H1 (cell line): ENCODE results near the gene TOMM34. TPM values are rescaled to one million over a fixed set of nuclear protein-coding genes. Genes with fewer than 3 reads are reported as not detected.

ENCODE experiments used
- CTCF ChIA-PET: fragments of 300-600 bp; sonication (Branson Sonifier 250); formaldehyde crosslinking; loops from one replicate; lab custom pipeline; 2021; ENCODE audit not compliant: partially characterized antibody; lab: Charles Lee
- POLR2A ChIA-PET: fragments of 300-600 bp; sonication (Branson Sonifier 250); formaldehyde crosslinking; loops from one replicate; lab custom pipeline; 2021; ENCODE audit warnings: inconsistent platforms; ENCODE audit not compliant: partially characterized antibody; lab: Charles Lee
- DNase-seq, 2 experiments: peaks; one replicate each; pipeline versions ENCODE4 v3.0.0 to v3.0.0-alpha.2; 2010 to 2022; ENCODE audit warnings: low spot score in 2 of 2, low read depth in 1 of 2, mixed read lengths in 1 of 2
- FAIRE-seq: peaks from 2 replicates; lab custom pipeline; 2011; peaks lifted over from hg19 to GRCh38; lab: Jason Lieb, UNC
- H2AFZ ChIP-seq: 2 replicates; pipeline ENCODE4 v1.8.1; 2012; ENCODE audit warnings: low read length, inconsistent platforms
- H2AK5ac ChIP-seq: 2 replicates; pipeline ENCODE4 v1.6.1; 2013; ENCODE audit warnings: low read depth, low read length
- H2BK120ac ChIP-seq: replicated peaks from 2 replicates; pipeline ENCODE3; 2013; ENCODE audit warnings: low read depth, low read length, inconsistent platforms
- H2BK12ac ChIP-seq: 2 replicates; pipeline ENCODE4 v1.6.1; 2013; ENCODE audit warnings: low read depth, low read length
- H2BK15ac ChIP-seq: 2 replicates; pipeline ENCODE4 v1.6.1; 2013; ENCODE audit warnings: low read length
- H2BK20ac ChIP-seq: 2 replicates; pipeline ENCODE4 v1.6.1; 2013; ENCODE audit warnings: low read length
- H2BK5ac ChIP-seq: 2 replicates; pipeline ENCODE4 v1.6.1; 2013; ENCODE audit warnings: low read depth, low read length
- H3K14ac ChIP-seq: 2 replicates; pipeline ENCODE4 v1.6.1; 2013; ENCODE audit warnings: inconsistent platforms; ENCODE audit not compliant: insufficient read length
- H3K18ac ChIP-seq: 2 replicates; pipeline ENCODE4 v1.6.1; 2013; ENCODE audit warnings: low read length; ENCODE audit errors: extremely low read depth
- H3K23ac ChIP-seq: 2 replicates; pipeline ENCODE4 v1.6.1; 2013; ENCODE audit warnings: inconsistent platforms; ENCODE audit not compliant: insufficient read length
- H3K23me2 ChIP-seq: 2 replicates; pipeline ENCODE4 v1.6.1; 2013; ENCODE audit warnings: low read depth, low read length
- H3K27ac ChIP-seq: 2 replicates; pipeline ENCODE4 v1.6.1; 2011; ENCODE audit warnings: low read depth, low read length, inconsistent platforms
- H3K27me3 ChIP-seq, 4 experiments: replicated peaks in 1 of 4; 1 replicate in 1 of 4; 2 replicates in 3 of 4; pipeline versions ENCODE4 v1.6.1 to v1.8.1; 2011 to 2013; ENCODE audit warnings: low read length in 3 of 4, mild to moderate bottlenecking in 3 of 4, inconsistent platforms in 2 of 4, mixed read lengths in 2 of 4, moderate library complexity in 1 of 4; ENCODE audit not compliant: control insufficient read depth in 3 of 4, insufficient read depth in 3 of 4; ENCODE audit errors: extremely low read depth in 1 of 4
- H3K36me3 ChIP-seq, 4 experiments: 2 replicates each; pipeline versions ENCODE4 v1.6.1 to v1.8.1; 2011 to 2013; ENCODE audit warnings: mild to moderate bottlenecking in 4 of 4, low read length in 3 of 4, moderate library complexity in 2 of 4, control low read depth in 1 of 4, inconsistent platforms in 1 of 4; ENCODE audit not compliant: insufficient read depth in 4 of 4, control insufficient read depth in 2 of 4
- H3K4ac ChIP-seq: replicated peaks from 2 replicates; pipeline ENCODE3; 2013; ENCODE audit warnings: low read length, low read depth, mixed read lengths, inconsistent platforms; ENCODE audit not compliant: insufficient read length
- H3K4me1 ChIP-seq, 4 experiments: replicated peaks in 1 of 4; 1 replicate in 1 of 4; 2 replicates in 3 of 4; pipeline versions ENCODE4 v1.6.1 to v1.8.1; 2011 to 2013; ENCODE audit warnings: low read length in 3 of 4, inconsistent platforms in 2 of 4, mixed read lengths in 1 of 4; ENCODE audit not compliant: insufficient read depth in 4 of 4, control insufficient read depth in 3 of 4
- H3K4me2 ChIP-seq, 2 experiments: 2 replicates each; pipeline versions ENCODE4 v1.6.1 to v1.8.1; 2011 to 2013; ENCODE audit warnings: low read depth in 2 of 2, low read length in 2 of 2, control low read depth in 1 of 2, inconsistent platforms in 1 of 2, mild to moderate bottlenecking in 1 of 2; ENCODE audit not compliant: insufficient read depth in 1 of 2
- H3K4me3 ChIP-seq, 4 experiments: fragments of 200-600, 300-600 bp in 1 of 4; sonication (generic), shearing (Covaris generic), sonication (Bioruptor Twin) in 1 of 4; 2 replicates each; pipeline versions ENCODE4 v1.5.1 to v1.8.1; 2011 to 2016; ENCODE audit warnings: low read length in 4 of 4, low read depth in 3 of 4, control low read depth in 2 of 4, inconsistent platforms in 2 of 4, mild to moderate bottlenecking in 2 of 4, mixed read lengths in 1 of 4, moderate library complexity in 1 of 4; ENCODE audit not compliant: insufficient read depth in 2 of 4; ENCODE audit errors: extremely low read depth in 1 of 4
- H3K56ac ChIP-seq: replicated peaks from 2 replicates; pipeline ENCODE3; 2013; ENCODE audit warnings: low read depth, mild to moderate bottlenecking, mixed read lengths, low read length, inconsistent platforms; ENCODE audit not compliant: insufficient read length
- H3K79me1 ChIP-seq: 2 replicates; pipeline ENCODE4 v1.6.1; 2013; ENCODE audit warnings: low read depth, low read length, control low read depth
- H3K79me2 ChIP-seq, 2 experiments: 2 replicates each; pipeline versions ENCODE4 v1.6.1 to v1.8.1; 2012 to 2013; ENCODE audit warnings: low read length in 2 of 2, mild to moderate bottlenecking in 2 of 2, inconsistent platforms in 1 of 2; ENCODE audit not compliant: insufficient read depth in 2 of 2, control insufficient read depth in 1 of 2
- H3K9ac ChIP-seq, 4 experiments: replicated peaks in 1 of 4; 1 replicate in 1 of 4; 2 replicates in 3 of 4; pipeline versions ENCODE4 v1.6.1 to v1.8.1; 2011 to 2013; ENCODE audit warnings: low read depth in 3 of 4, low read length in 3 of 4, control low read depth in 2 of 4, mild to moderate bottlenecking in 2 of 4, moderate library complexity in 2 of 4, inconsistent platforms in 1 of 4; ENCODE audit errors: extremely low read depth in 1 of 4
- H3K9me3 ChIP-seq, 2 experiments: 2 replicates each; pipeline versions ENCODE4 v1.6.1 to v1.8.1; 2012 to 2013; ENCODE audit warnings: mild to moderate bottlenecking in 2 of 2, moderate library complexity in 2 of 2, control low read depth in 1 of 2, inconsistent platforms in 1 of 2, low read depth in 1 of 2, low read length in 1 of 2, mixed read lengths in 1 of 2; ENCODE audit not compliant: insufficient read depth in 2 of 2
- H4K20me1 ChIP-seq, 2 experiments: replicated peaks in 1 of 2; 2 replicates each; pipeline versions ENCODE3 to v1.8.1; 2011 to 2013; ENCODE audit warnings: inconsistent platforms in 2 of 2, low read length in 2 of 2, mild to moderate bottlenecking in 1 of 2; ENCODE audit not compliant: insufficient read depth in 2 of 2, control insufficient read depth in 1 of 2
- H4K5ac ChIP-seq: 2 replicates; pipeline ENCODE4 v1.6.1; 2013; ENCODE audit warnings: low read length, low read depth, mixed read lengths, inconsistent platforms; ENCODE audit not compliant: insufficient read length
- H4K8ac ChIP-seq: 2 replicates; pipeline ENCODE4 v1.8.0; 2013; ENCODE audit warnings: mild to moderate bottlenecking, moderate library complexity, low read length, inconsistent platforms; ENCODE audit not compliant: insufficient read depth; ENCODE audit errors: extremely low read depth
- H4K91ac ChIP-seq: replicated peaks from 2 replicates; pipeline ENCODE3; 2013; ENCODE audit warnings: low read length, mixed read lengths, inconsistent platforms; ENCODE audit not compliant: insufficient read length
- FOSL1 ChIP-seq: IDR thresholded peaks from 2 replicates; pipeline ENCODE4 v1.6.1; 2011; ENCODE audit warnings: mild to moderate bottlenecking, low read depth, low read length, moderate library complexity; ENCODE audit not compliant: insufficient read depth
- RNF2 ChIP-seq: fragments of 200-900, 300-1000 bp; sonication (generic); IDR thresholded peaks from 2 replicates; pipeline ENCODE4 v1.7.1; 2016; ENCODE audit warnings: borderline replicate concordance, low read depth, mild to moderate bottlenecking, antibody characterized with exemption, low read length; ENCODE audit not compliant: poor library complexity, severe bottlenecking; ENCODE audit errors: missing control alignments
- RXRA ChIP-seq: IDR thresholded peaks from 2 replicates; pipeline ENCODE4 v1.6.1; 2011; ENCODE audit warnings: low read depth, mild to moderate bottlenecking, low read length, moderate library complexity; ENCODE audit not compliant: insufficient read depth
- TAF1 ChIP-seq: IDR thresholded peaks from 2 replicates; pipeline ENCODE4 v1.6.1; 2011; ENCODE audit warnings: mild to moderate bottlenecking, low read depth, low read length
- USF2 ChIP-seq: IDR thresholded peaks from 2 replicates; pipeline ENCODE4 v1.6.1; 2011; ENCODE audit warnings: low read length, improper control_type of control experiment
- WGBS, 2 experiments: shearing (Covaris generic) in 1 of 2; methylation state at CpG; one replicate each; pipeline versions ENCODE4 v1.1.6 to v1.1.7; 2013 to 2015; ENCODE audit warnings: low lambda C conversion rate in 2 of 2, mixed read lengths in 2 of 2, inconsistent platforms in 1 of 2, low coverage in 1 of 2, missing lambda C conversion rate in 1 of 2; ENCODE audit not compliant: insufficient replicate concordance in 2 of 2, insufficient coverage in 1 of 2, insufficient read length in 1 of 2; ENCODE audit errors: extremely low coverage in 1 of 2, missing lambda C conversion rate in 1 of 2; 5-methylcytosine and 5-hydroxymethylcytosine counted together
- polyA plus RNA-seq, 7 experiments: library from polyadenylated mRNA; depleted of rRNA in 3 of 7; stranded (reverse) in 5 of 7; unstranded in 2 of 7; fragments of >200 nt in 5 of 7; fragments of 200-250 nt in 2 of 7; gene quantifications; 1 replicate in 5 of 7; 2 replicates in 1 of 7; 4 replicates in 1 of 7; pipeline versions ENCODE4 v1.2.1 to v1.2.3, GENCODE V29; 2011 to 2013; ENCODE audit warnings: missing spikeins in 2 of 7, mixed read lengths in 2 of 7
- total RNA-seq: library from RNA; stranded (reverse); fragmentation: NEBNext Ultra II Directional; extraction: Animal tissue kit (Norgen Biotek cat#: 25700); gene quantifications from 2 replicates; pipeline ENCODE4 v1.2.1, GENCODE V29; 2021
- TF ChIP-seq, protein P1 (sequence below): IDR thresholded peaks from 2 replicates; pipeline ENCODE4 v1.6.1; 2011; ENCODE audit warnings: low read depth, mild to moderate bottlenecking, low read length; ENCODE audit not compliant: insufficient read depth

Gene TOMM34
- total and polyA plus RNA-seq, 2 of the 8 experiments (the other 6 are each of a cell fraction or from before 2014, with no cell fraction given): 32.1 to 35.1 TPM

DNA sequence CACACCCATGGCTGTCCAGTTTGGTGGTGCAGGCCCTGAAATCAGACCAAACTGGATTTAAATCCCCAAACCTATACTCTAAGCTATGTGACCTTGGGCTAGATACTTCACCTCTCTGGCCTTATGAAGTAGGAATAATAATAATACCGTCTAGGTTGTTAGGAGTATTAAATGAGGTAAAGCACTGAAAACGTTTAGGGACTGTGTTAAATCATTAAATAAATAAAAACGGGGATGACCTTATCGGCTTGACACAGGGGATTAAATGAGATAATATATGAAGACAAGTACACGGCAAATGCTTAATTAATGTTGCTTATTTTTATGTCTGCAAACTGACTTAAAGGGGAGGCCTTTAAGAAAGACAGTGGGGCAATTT lies 5.4 kb upstream of the TOMM34 start:
- H3K27ac ChIP-seq: no peak overlapping the region
- H3K27me3 ChIP-seq: peaks cover 0 to 11% (median 2%) of the 10 kb centered on the region in 4 experiments; a peak in 4 of 7 replicates
- no peak overlapping the region for H2BK12ac ChIP-seq
- H3K4me3 ChIP-seq: peak overlapping the region; percentile 45 to 96 (median 92); a peak in 7 of 8 replicates
- H3K4me1 ChIP-seq: peaks cover 3 to 9% (median 5%) of the 10 kb centered on the region in 4 experiments; a peak in 5 of 7 replicates
- H3K18ac ChIP-seq: no peak overlapping the region
- FAIRE-seq (no peak), DNase-seq (no peak)
- TF ChIP-seq TAF1 (no peak), RNF2 (no peak), RXRA (no peak), USF2 (no peak), FOSL1 (no peak)
- TF ChIP-seq, protein P1, sequence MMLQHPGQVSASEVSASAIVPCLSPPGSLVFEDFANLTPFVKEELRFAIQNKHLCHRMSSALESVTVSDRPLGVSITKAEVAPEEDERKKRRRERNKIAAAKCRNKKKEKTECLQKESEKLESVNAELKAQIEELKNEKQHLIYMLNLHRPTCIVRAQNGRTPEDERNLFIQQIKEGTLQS: no peak
- no peak overlapping the region for H3K56ac ChIP-seq
- no peaks in the 10 kb centered on the region for H3K9me3 ChIP-seq
- peak overlapping the region; percentile 78 for H2AFZ ChIP-seq
- no peaks in the 10 kb centered on the region; the same call in 1 of the 2 replicates for H3K79me1 ChIP-seq
- 60% methylated on average over 5 of the region's 5 CpGs; no CpG with 5 or more reads in 1 of the 2 experiments for WGBS, 2 experiments
- no peak overlapping the region for H2BK120ac ChIP-seq
- no peak overlapping the region for H4K5ac ChIP-seq
- ChIA-PET POLR2A (no interaction called here), CTCF (interaction anchor here (0.6 to 2.4 kb wide), 3 partner anchors 11 to 130 kb away, joined by 3 to 7 read pairs (median 5); no protein-coding TSS in a partner anchor)
- H3K14ac ChIP-seq: no peak overlapping the region
- no peak overlapping the region for H2BK15ac ChIP-seq
- peaks cover 7% of the 10 kb centered on the region; the same call in 1 of the 2 replicates for H3K23me2 ChIP-seq
- H4K20me1 ChIP-seq: peaks cover 0 to 7% of the 10 kb centered on the region in 2 experiments
- no peak overlapping the region for H2BK20ac ChIP-seq
- no peak overlapping the region for H4K91ac ChIP-seq
- H3K23ac ChIP-seq: no peak overlapping the region
- H3K9ac ChIP-seq: peak overlapping the region in 2 of 4 experiments; percentile 9 to 47; a peak in 4 of 7 replicates
- peaks cover 8 to 39% of the 10 kb centered on the region in 2 experiments for H3K79me2 ChIP-seq
- H3K36me3 ChIP-seq: no peaks in the 10 kb centered on the region
- H3K4ac ChIP-seq: no peak overlapping the region
- H2BK5ac ChIP-seq: no peak overlapping the region
- no peak overlapping the region for H4K8ac ChIP-seq
- H2AK5ac ChIP-seq: no peak overlapping the region
- H3K4me2 ChIP-seq: peak overlapping the region; percentile 79 to 98
